MM.1S (cell line): ENCODE measurements around the gene APBB2.

Experiments used
- DNase-seq: peaks from one replicate; pipeline ENCODE4 v3.0.0-alpha.2; 2015
- H2AFZ ChIP-seq: fragments of 300-600 bp; sonication (generic); 2 replicates; pipeline ENCODE4 v1.6.0; 2016; ENCODE audit warnings: antibody characterized with exemption, low read length
- H3F3A ChIP-seq: fragments of 300-600 bp; sonication (generic); 2 replicates; pipeline ENCODE4 v1.6.1; 2016; ENCODE audit warnings: mild to moderate bottlenecking, antibody characterized with exemption, low read length, moderate library complexity, mixed read lengths; ENCODE audit not compliant: insufficient read depth
- H3K27ac ChIP-seq: fragments of 300-600 bp; sonication (generic); 2 replicates; pipeline ENCODE4 v1.5.1; 2016; ENCODE audit warnings: mild to moderate bottlenecking, low read length
- H3K27me3 ChIP-seq: fragments of 300-600 bp; sonication (generic); replicated peaks from 2 replicates; pipeline ENCODE4 v1.6.0; 2016; ENCODE audit warnings: low read length; ENCODE audit not compliant: insufficient read depth
- H3K36me3 ChIP-seq: fragments of 300-600 bp; sonication (generic); replicated peaks from 2 replicates; pipeline ENCODE4 v1.6.1; 2016; ENCODE audit warnings: mild to moderate bottlenecking, low read length, mixed read lengths; ENCODE audit not compliant: insufficient read depth
- H3K4me1 ChIP-seq: fragments of 300-600 bp; sonication (generic); 2 replicates; pipeline ENCODE4 v1.6.1; 2016; ENCODE audit warnings: low read length, mixed read lengths
- H3K4me2 ChIP-seq: fragments of 300-600 bp; sonication (generic); 2 replicates; pipeline ENCODE4 v1.6.0; 2016; ENCODE audit warnings: low read depth, low read length
- H3K4me3 ChIP-seq: fragments of 300-600 bp; sonication (generic); 2 replicates; pipeline ENCODE4 v1.5.1; 2016; ENCODE audit warnings: low read length, mixed read lengths
- H3K79me2 ChIP-seq: fragments of 300-600 bp; sonication (generic); 2 replicates; pipeline ENCODE4 v1.6.1; 2016; ENCODE audit warnings: mixed run types, low read length, mixed read lengths
- H3K9ac ChIP-seq: fragments of 300-600 bp; sonication (generic); 2 replicates; pipeline ENCODE4 v1.6.1; 2016; ENCODE audit warnings: low read length, mixed read lengths
- H3K9me2 ChIP-seq: fragments of 300-600 bp; sonication (generic); replicated peaks from 2 replicates; pipeline ENCODE4 v1.6.1; 2016; ENCODE audit warnings: mild to moderate bottlenecking, low read length, mixed read lengths; ENCODE audit not compliant: insufficient read depth
- H3K9me3 ChIP-seq: fragments of 300-600 bp; sonication (generic); replicated peaks from 2 replicates; pipeline ENCODE4 v1.6.1; 2016; ENCODE audit warnings: mild to moderate bottlenecking, low read length, mixed read lengths; ENCODE audit not compliant: insufficient read depth
- H4K20me1 ChIP-seq: fragments of 300-600 bp; sonication (generic); 2 replicates; pipeline ENCODE4 v1.6.1; 2016; ENCODE audit warnings: mild to moderate bottlenecking, low read length, moderate library complexity, mixed read lengths; ENCODE audit not compliant: insufficient read depth
- CTCF ChIP-seq: fragments of 300-600 bp; sonication (generic); IDR thresholded peaks from 2 replicates; pipeline ENCODE4 v1.5.1; 2016; ENCODE audit warnings: antibody characterized with exemption, low read length, mixed read lengths
- EZH2 ChIP-seq: fragments of 300-600 bp; sonication (generic); optimal IDR thresholded peaks from 2 replicates; pipeline ENCODE3; 2017; ENCODE audit warnings: low read depth, mild to moderate bottlenecking, antibody characterized with exemption, low read length, mixed read lengths
- EZH2phosphoT487 ChIP-seq: fragments of 300-600 bp; sonication (generic); IDR thresholded peaks from 2 replicates; pipeline ENCODE4 v1.6.1; 2018; ENCODE audit warnings: antibody characterized with exemption, low read length

Gene APBB2

GRCh38 chr4:40828661-40829060 lies 385.7 kb downstream of the APBB2 start:
- TF ChIP-seq CTCF = no peak
- TF ChIP-seq EZH2phosphoT487 = no peak
- no peak for TF ChIP-seq EZH2
- no peak overlapping the region for H3K27ac ChIP-seq
- no peaks in the 10 kb centered on the region for H3F3A ChIP-seq
- H4K20me1 ChIP-seq = no peaks in the 10 kb centered on the region
- H3K27me3 ChIP-seq = no peaks in the 10 kb centered on the region
- no peak overlapping the region for H2AFZ ChIP-seq
- H3K79me2 ChIP-seq = no peaks in the 10 kb centered on the region
- H3K4me2 ChIP-seq = no peak overlapping the region
- no peaks in the 10 kb centered on the region for H3K4me1 ChIP-seq
- H3K9ac ChIP-seq = no peak overlapping the region
- H3K4me3 ChIP-seq = no peak overlapping the region
- H3K36me3 ChIP-seq = no peaks in the 10 kb centered on the region
- no peaks in the 10 kb centered on the region for H3K9me3 ChIP-seq
- no peaks in the 10 kb centered on the region for H3K9me2 ChIP-seq
- no peak for DNase-seq

GRCh38 chr4:40827758-40828157 lies 386.6 kb downstream of the APBB2 start:
- Histone ChIP-seq H3K36me3 (no peaks in the 10 kb centered on the region), H2AFZ (no peak overlapping the region), H3K9me2 (no peaks in the 10 kb centered on the region), H3K4me1 (no peaks in the 10 kb centered on the region), H3F3A (no peaks in the 10 kb centered on the region), H3K27me3 (no peaks in the 10 kb centered on the region), H3K27ac (no peak overlapping the region), H3K79me2 (no peaks in the 10 kb centered on the region), H3K9ac (no peak overlapping the region), H3K4me2 (no peak overlapping the region), H3K9me3 (no peaks in the 10 kb centered on the region), H3K4me3 (no peak overlapping the region), H4K20me1 (no peaks in the 10 kb centered on the region)
- no peak for TF ChIP-seq EZH2
- no peak for TF ChIP-seq CTCF
- TF ChIP-seq EZH2phosphoT487 = no peak
- no peak for DNase-seq

GRCh38 chr4:40826821-40827220 lies 387.5 kb downstream of the APBB2 start:
- Histone ChIP-seq H2AFZ (no peak overlapping the region), H3K27me3 (no peaks in the 10 kb centered on the region), H3K9me3 (no peaks in the 10 kb centered on the region), H3K27ac (no peak overlapping the region), H3K36me3 (no peaks in the 10 kb centered on the region), H3K4me3 (no peak overlapping the region), H4K20me1 (no peaks in the 10 kb centered on the region), H3K4me1 (no peaks in the 10 kb centered on the region), H3K79me2 (no peaks in the 10 kb centered on the region), H3K4me2 (no peak overlapping the region), H3K9ac (no peak overlapping the region), H3F3A (no peaks in the 10 kb centered on the region), H3K9me2 (no peaks in the 10 kb centered on the region)
- no peak for TF ChIP-seq EZH2
- DNase-seq = no peak

- Histone ChIP-seq H3K27ac (no peak overlapping the region), H3K4me2 (no peak overlapping the region), H3K9ac (no peak overlapping the region), H3K27me3 (no peaks in the 10 kb centered on the region), H2AFZ (no peak overlapping the region), H3F3A (no peaks in the 10 kb centered on the region), H3K9me3 (no peaks in the 10 kb centered on the region), H3K9me2 (no peaks in the 10 kb centered on the region), H4K20me1 (no peaks in the 10 kb centered on the region), H3K4me3 (no peak overlapping the region), H3K4me1 (no peaks in the 10 kb centered on the region), H3K36me3 (no peaks in the 10 kb centered on the region), H3K79me2 (no peaks in the 10 kb centered on the region)
- TF ChIP-seq EZH2 = no peak
- TF ChIP-seq EZH2phosphoT487 = no peak
- no peak for TF ChIP-seq CTCF
- no peak for DNase-seq
Observed at GRCh38 chr4:40825014-40825838, 389.1 kb downstream of the APBB2 start.
